ENCODE data around the gene PPP2R1B.
"Not testable (repeated sequence)": the region's sequence is repeated elsewhere in the genome, so short reads cannot be mapped to it uniquely, and the experiment has no call there.

The PPP2R1B gene

DNA sequence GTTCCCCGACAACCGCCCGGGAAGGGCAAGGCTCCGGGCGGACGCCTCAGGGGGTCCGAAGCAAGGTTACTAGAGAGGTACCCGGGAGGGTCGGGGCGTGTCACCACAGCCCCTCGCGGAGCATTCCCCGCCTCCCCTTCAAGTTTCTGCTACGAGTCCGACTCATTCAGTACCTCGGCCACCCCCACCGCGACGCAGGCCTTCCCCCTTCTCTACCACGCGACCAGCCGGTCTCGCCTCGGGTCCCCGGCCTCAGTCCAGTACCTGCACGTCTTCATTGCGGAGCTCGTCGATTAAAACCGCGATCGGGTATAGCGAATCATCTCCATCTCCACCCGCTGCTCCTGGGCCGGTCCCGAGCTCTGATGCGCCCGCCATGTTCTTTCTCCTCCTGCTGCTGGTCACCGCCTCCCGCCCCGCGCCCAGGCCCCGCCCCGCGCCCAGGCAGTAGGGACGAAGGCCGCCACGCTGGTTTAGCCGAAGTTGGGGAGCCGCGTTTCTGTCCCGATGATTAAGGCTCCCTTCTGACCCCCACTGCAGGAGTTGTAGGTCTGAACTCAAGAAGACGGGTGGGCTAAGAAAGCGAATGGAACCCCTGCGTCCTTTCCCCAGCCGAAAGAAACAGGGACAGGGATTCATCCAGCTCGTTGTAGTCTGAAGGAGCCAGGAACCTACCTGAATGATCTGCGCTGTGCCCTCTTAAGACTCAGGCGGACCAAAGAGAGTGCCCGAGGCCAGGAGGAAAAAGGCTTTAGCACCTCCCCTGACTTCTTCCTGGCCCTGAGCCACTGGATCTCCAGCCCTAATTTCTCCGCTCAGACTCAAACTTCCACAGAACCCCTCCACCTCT, at the start of gene PPP2R1B:
Gene PPP2R1B, minus strand, starts transcription at position 406 of the 850 bp plus-strand sequence. Its CDS starts 28 bp downstream, at position 378.
- DNase-seq (ENCODE audit: low spot score): peak; percentile 81

- DNase-seq (ENCODE audit: low spot score): no peak
These were observed 49.3 kb upstream of the PPP2R1B start for GRCh38 chr11:111815489-111815888.

- no peak for DNase-seq (ENCODE audit: low spot score)
These were observed 48.5 kb upstream of the PPP2R1B start for GRCh38 chr11:111814557-111815320.

GRCh38 chr11:111814106-111814505, 47.9 kb upstream of the PPP2R1B start:
- DNase-seq (ENCODE audit: low spot score): no peak

DNA sequence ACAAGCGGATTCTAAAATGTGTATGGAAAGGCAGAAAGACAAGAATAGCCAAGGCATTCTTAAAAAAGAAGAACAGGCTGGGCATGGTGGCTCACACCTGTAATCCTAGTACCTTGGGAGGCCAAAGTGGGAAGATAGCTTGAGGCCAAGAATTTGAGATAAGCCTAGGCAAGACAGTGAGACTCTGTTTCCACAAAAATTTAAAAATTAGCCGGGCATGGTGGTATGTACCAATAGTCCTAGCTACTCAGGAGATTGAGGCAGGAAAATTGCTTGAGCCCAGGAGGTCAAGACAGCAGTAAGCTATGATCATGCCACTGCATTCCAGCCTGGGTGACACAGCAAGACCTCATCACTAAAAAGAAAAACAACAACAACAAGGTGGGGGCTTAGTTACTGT, 46.0 kb upstream of the PPP2R1B start:
- no peak for DNase-seq (ENCODE audit: low spot score)

DNA sequence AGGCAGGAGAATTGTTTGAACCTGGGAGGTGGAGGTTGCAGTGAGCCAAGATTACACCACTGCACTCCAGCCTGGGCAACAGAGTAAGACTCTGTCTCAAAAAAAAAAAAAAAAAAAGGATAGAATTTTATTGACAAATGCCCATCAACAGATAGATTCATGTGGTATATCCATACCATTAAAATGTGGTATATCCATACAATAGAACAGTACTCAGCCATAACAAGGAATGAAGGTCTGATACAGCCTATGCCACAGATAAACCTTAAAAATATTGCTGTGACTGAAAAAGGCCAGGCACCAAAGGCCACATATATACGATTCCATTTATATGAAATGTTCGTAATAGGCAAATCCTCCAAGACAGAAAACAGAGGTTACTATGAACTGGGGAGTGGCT, 45.3 kb upstream of the PPP2R1B start:
- DNase-seq (ENCODE audit: low spot score): no peak

- DNase-seq (ENCODE audit: low spot score): no peak
These were observed 42.6 kb upstream of the PPP2R1B start for GRCh38 chr11:111808834-111809233.

GRCh38 chr11:111808063-111808588, 41.9 kb upstream of the PPP2R1B start:
- no peak for DNase-seq (ENCODE audit: low spot score)

DNA sequence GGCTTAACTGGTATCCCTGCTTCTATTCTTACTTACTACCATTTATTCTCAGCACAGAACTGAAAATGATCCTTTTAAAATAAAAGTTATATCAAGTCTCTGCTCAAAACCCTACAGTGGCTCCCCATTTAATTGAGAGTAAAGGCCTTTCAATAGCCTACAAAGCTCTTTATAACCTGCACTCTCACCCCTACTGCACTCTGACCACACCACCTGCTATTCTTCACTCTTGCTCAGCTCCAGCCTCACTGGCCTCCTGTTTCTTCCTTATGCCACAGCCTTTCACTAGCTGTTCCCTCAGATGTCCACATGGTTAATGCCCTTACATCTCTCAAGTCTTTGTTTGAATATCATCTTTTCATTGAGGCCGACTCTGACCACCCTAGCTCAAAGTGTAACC, 40.9 kb upstream of the PPP2R1B start:
- DNase-seq (ENCODE audit: low spot score): no peak

DNA sequence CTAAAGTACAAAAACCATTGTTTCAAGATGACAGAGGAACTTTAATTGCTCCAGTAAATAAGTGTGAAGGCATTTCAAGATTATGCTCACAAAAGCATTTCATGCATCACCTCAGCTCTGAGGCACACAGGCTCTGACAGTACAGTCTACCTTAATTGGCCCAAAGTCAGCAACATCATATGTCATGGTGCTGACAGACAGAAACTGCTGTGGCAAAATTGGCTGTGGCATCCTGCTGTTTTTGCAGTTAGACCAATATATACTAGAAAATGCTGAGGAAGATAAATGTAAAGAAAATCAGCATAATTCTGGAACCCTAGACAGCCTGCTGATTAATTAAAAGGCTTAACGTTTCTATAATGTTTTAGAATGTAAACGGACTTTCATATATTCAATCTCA, 34.9 kb upstream of the PPP2R1B start:
- DNase-seq (ENCODE audit: low spot score): no peak

DNA sequence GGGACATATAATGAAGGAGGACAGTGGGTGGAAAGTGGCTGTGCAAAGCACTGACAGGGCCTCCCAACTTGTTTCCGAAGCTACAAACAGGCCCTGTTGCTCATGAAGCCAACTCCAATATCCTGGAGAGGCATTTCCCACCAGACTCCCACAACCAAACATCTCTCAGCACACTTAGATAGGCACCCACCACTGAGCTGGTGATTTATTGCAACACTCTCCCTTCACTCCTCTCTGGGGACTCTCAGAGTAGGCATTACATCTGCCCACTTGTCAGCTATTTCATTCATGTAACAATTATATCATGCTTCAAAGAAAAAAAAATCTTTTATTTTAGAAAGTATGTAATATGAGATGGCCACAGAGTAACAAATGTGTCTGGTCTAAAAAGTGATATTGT, 32.1 kb upstream of the PPP2R1B start:
- DNase-seq (ENCODE audit: low spot score): no peak

DNA sequence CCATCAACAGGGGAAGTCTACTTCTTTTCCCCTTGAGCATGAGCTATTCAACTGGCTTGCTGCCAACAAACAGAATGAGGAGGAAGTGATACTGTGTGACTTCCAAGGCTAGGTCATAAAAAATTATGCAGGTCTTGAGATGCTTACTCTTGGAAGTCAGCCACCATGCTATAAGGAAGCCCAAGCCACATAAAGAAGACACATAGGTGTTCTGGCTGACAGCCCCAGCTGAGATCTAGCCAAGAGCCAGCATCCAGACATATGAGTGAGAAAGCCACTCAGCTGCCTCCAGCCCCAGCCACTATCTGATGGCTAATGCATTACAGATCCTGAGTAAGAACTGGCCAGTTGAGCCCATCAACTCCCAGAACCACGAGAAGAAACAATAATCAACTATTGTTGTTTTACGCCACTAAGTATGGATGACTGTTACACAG, 31.0 kb upstream of the PPP2R1B start:
- DNase-seq (ENCODE audit: low spot score): no peak

- no peak for DNase-seq (ENCODE audit: low spot score)
These were observed 30.5 kb upstream of the PPP2R1B start for GRCh38 chr11:111796696-111797095.

GRCh38 chr11:111795334-111795985, 29.3 kb upstream of the PPP2R1B start:
- no peak for DNase-seq (ENCODE audit: low spot score)

- DNase-seq (ENCODE audit: low spot score): no peak
These were observed 27.7 kb upstream of the PPP2R1B start for GRCh38 chr11:111793863-111794262.

GRCh38 chr11:111792955-111793500, 26.8 kb upstream of the PPP2R1B start:
- DNase-seq (ENCODE audit: low spot score): no peak

DNA sequence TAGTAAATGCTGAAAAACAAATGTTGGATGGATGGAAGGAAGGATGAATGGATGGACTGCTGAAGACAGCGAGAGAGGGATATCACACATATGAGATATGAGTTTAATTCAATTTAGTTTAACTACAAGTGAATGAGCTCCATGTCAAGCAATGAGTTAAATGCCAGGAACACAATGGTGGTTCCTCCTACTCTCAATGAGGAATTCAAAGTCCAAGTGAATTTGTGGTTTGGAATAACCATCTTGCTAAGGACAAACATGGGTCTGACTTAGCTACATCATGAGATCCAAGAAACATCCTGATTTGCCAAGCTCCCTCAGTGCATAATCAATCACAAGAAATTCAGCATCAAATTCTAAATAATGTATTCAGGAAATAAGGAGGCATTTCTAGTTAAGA, 26.1 kb upstream of the PPP2R1B start:
- no peak for DNase-seq (ENCODE audit: low spot score)

GRCh38 chr11:111788464-111788863, 22.3 kb upstream of the PPP2R1B start:
- DNase-seq (ENCODE audit: low spot score): no peak

GRCh38 chr11:111788051-111788450, 21.9 kb upstream of the PPP2R1B start:
- no peak for DNase-seq (ENCODE audit: low spot score)

DNA sequence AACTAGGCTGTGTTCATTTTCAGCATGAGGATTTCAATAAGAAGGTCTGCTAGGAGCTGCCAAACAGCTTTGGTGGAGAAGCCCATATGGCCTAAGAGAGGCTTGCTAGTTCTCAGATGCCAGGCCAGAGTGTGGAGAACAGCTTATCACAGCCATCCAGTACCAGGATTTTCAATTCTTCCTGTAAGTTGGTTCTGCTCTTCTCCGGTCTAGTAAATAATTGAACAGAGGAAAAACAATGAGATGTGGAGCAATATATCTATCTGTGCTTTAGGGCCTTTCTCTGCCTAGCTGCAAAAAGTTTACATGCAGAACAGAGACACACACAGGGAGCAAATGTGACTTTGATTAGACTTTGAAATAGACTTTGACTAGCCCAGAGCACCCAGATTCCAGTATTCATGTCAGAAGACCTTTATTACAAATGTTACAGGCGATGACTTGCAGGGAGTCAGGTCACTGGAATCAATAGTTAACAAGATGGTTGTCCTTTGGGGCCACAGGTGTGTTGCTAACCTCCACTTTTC, 19.8 kb upstream of the PPP2R1B start:
- DNase-seq (ENCODE audit: low spot score): no peak

- no peak for DNase-seq (ENCODE audit: low spot score)
These were observed 18.9 kb upstream of the PPP2R1B start for GRCh38 chr11:111785076-111785475.

GRCh38 chr11:111784311-111784710, 18.1 kb upstream of the PPP2R1B start:
- not testable (repeated sequence) for DNase-seq (ENCODE audit: low spot score)
